SU-DHL-6 (cell line): ENCODE results near the gene CR1L.

Source experiments
- EZH2phosphoT487 ChIP-seq: fragments of 200-600 bp; sonication (generic), shearing (Covaris generic); conservative IDR thresholded peaks from 2 replicates; pipeline ENCODE4 v1.6.1; 2018; ENCODE audit warnings: mild to moderate bottlenecking, antibody characterized with exemption, low read length, moderate library complexity, mixed read lengths
- TF ChIP-seq, protein P1 (sequence below): fragments of 200-600 bp; sonication (generic); IDR thresholded peaks from one replicate; pipeline ENCODE4 v1.5.1; 2017; ENCODE audit warnings: antibody characterized with exemption, mild to moderate bottlenecking, low read length, moderate library complexity; ENCODE audit not compliant: insufficient read depth, poor library complexity, severe bottlenecking

DNA sequence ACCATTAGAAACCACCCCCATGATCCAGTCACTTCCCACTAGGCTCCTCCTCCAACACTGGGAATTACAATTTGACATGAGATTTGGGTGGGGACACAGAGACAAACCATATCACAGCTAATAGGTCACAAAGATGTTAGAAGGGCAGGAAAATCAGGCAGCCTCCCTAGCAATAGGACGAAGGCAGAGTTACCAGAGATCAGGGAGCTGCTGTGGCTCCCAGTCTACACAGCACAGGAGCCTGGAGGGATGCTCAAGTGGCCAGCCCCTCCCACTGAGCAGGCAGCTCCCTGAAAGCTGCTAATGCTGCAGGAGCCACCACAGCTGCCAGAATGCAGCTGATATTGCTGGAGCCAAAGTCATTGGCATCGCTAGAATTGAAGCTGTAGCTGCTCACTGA, 51.0 kb downstream of the CR1L start:
- TF ChIP-seq, protein P1, sequence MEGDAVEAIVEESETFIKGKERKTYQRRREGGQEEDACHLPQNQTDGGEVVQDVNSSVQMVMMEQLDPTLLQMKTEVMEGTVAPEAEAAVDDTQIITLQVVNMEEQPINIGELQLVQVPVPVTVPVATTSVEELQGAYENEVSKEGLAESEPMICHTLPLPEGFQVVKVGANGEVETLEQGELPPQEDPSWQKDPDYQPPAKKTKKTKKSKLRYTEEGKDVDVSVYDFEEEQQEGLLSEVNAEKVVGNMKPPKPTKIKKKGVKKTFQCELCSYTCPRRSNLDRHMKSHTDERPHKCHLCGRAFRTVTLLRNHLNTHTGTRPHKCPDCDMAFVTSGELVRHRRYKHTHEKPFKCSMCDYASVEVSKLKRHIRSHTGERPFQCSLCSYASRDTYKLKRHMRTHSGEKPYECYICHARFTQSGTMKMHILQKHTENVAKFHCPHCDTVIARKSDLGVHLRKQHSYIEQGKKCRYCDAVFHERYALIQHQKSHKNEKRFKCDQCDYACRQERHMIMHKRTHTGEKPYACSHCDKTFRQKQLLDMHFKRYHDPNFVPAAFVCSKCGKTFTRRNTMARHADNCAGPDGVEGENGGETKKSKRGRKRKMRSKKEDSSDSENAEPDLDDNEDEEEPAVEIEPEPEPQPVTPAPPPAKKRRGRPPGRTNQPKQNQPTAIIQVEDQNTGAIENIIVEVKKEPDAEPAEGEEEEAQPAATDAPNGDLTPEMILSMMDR, result no peak
- TF ChIP-seq EZH2phosphoT487, result no peak
